ENCODE results near the gene GCN1.

DNA sequence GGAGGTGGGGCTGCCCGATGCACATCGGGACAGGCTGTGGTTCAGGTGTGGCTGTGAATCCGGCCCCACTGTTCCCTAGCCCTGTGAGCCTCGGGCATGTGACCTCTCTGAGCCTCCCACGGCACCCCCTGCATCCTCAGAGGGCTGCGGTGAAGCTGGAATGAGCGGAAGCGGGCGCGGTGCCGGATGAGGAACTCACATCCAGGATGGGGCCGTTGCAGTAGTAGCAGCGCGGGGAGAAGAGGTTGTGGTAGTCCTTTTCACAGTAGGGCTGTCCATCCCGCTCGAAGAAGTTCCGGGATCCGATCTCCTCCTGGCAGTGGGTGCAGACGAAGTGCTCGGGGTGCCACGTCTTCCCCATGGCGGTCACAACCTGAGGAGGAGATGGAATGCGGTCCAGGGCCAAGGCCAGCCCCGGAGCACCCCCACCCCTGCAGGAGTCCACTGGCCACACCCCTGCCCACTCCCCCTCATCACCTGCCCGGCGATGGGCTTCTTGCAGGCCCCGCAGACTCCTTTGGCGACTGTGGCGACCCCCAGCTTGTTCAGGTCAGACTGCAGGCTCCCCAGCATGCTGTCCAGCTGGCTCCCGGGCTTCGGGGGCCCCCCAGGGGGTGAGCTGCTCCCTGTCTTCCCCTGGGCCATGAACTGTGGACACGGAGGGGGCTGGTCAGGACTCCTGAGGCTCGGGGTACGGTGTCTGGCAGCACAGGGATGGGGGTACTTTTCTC, 20.3 kb upstream of the GCN1 start:
- TF ChIP-seq, protein P1, sequence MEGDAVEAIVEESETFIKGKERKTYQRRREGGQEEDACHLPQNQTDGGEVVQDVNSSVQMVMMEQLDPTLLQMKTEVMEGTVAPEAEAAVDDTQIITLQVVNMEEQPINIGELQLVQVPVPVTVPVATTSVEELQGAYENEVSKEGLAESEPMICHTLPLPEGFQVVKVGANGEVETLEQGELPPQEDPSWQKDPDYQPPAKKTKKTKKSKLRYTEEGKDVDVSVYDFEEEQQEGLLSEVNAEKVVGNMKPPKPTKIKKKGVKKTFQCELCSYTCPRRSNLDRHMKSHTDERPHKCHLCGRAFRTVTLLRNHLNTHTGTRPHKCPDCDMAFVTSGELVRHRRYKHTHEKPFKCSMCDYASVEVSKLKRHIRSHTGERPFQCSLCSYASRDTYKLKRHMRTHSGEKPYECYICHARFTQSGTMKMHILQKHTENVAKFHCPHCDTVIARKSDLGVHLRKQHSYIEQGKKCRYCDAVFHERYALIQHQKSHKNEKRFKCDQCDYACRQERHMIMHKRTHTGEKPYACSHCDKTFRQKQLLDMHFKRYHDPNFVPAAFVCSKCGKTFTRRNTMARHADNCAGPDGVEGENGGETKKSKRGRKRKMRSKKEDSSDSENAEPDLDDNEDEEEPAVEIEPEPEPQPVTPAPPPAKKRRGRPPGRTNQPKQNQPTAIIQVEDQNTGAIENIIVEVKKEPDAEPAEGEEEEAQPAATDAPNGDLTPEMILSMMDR (IDR thresholded peaks at IDR 0.05; ENCODE audit: poor library complexity), result no peak
- no peak for TF ChIP-seq EZH2phosphoT487 (IDR thresholded peaks at IDR 0.05; ENCODE audit: low read depth, severe bottlenecking, unreplicated experiment)
